GM12891 (cell line): ENCODE data around the gene FAM174C.

Source experiments
- DNase-seq: peaks from one replicate; pipeline ENCODE4 v3.0.0; 2011; ENCODE audit warnings: low spot score; ENCODE audit not compliant: insufficient read length
- FAIRE-seq: peaks from 2 replicates; lab custom pipeline; 2011; peaks lifted over from hg19 to GRCh38; lab: Jason Lieb, UNC
- PAX5 ChIP-seq: IDR thresholded peaks from 2 replicates; pipeline ENCODE4 v1.6.1; 2011; ENCODE audit warnings: low read length, moderate library complexity, mild to moderate bottlenecking; ENCODE audit not compliant: insufficient read depth, severe bottlenecking
- POLR2A ChIP-seq: IDR thresholded peaks from 2 replicates; pipeline ENCODE4 v1.6.1; 2011; ENCODE audit warnings: low read depth, low read length, control low read depth
- POLR2AphosphoS5 ChIP-seq: IDR thresholded peaks from 2 replicates; pipeline ENCODE4 v1.6.1; 2011; ENCODE audit warnings: low read depth, low read length, control low read depth
- POU2F2 ChIP-seq: IDR thresholded peaks from 2 replicates; pipeline ENCODE4 v1.6.1; 2011; ENCODE audit warnings: low read depth, mild to moderate bottlenecking, control low read depth, low read length, moderate library complexity
- SPI1 ChIP-seq: IDR thresholded peaks from 2 replicates; pipeline ENCODE4 v1.6.1; 2011; ENCODE audit warnings: low read depth, low read length, control low read depth
- TAF1 ChIP-seq: IDR thresholded peaks from 2 replicates; pipeline ENCODE4 v1.6.1; 2011; ENCODE audit warnings: low read depth, low read length, control low read depth

The FAM174C gene

GRCh38 chr19:1261798-1262622, 13.3 kb upstream of the FAM174C start:
- FAIRE-seq (peak; percentile 57), DNase-seq (no peak)
- TF ChIP-seq PAX5, result no peak
- no peak for TF ChIP-seq TAF1
- no peak for TF ChIP-seq POLR2A
- no peak for TF ChIP-seq POLR2AphosphoS5
- TF ChIP-seq SPI1, result no peak
- TF ChIP-seq POU2F2, result no peak

GRCh38 chr19:1262623-1263123, 12.7 kb upstream of the FAM174C start:
- TF ChIP-seq TAF1 (no peak), SPI1 (no peak), POLR2AphosphoS5 (no peak), PAX5 (no peak), POU2F2 (no peak), POLR2A (no peak)
- FAIRE-seq, result no peak
- no peak for DNase-seq

GRCh38 chr19:1263188-1263587, 12.1 kb upstream of the FAM174C start:
- no peak for DNase-seq
- FAIRE-seq, result peak; percentile 5
- TF ChIP-seq POLR2A (no peak), PAX5 (peak; percentile 68), SPI1 (no peak)

- DNase-seq (no peak), FAIRE-seq (peak; percentile 92)
- TF ChIP-seq POLR2AphosphoS5 (no peak), PAX5 (peak; percentile 70), SPI1 (peak; percentile 30; the same call in 1 of the 2 replicates), POLR2A (no peak), POU2F2 (no peak), TAF1 (no peak)
Measured at GRCh38 chr19:1264801-1265614, 10.3 kb upstream of the FAM174C start.

GRCh38 chr19:1265615-1266128, 9.7 kb upstream of the FAM174C start:
- FAIRE-seq (no peak), DNase-seq (no peak)

GRCh38 chr19:1266129-1266915, 9.0 kb upstream of the FAM174C start:
- peak; percentile 81 for DNase-seq
- TF ChIP-seq POLR2A (no peak), PAX5 (no peak), SPI1 (no peak), POU2F2 (no peak), POLR2AphosphoS5 (no peak), TAF1 (no peak)
- FAIRE-seq, result peak; percentile 93

More at GRCh38 chr19:1265615-1266128, 9.7 kb upstream of the FAM174C start:
- TF ChIP-seq SPI1 (no peak), POLR2A (no peak), POLR2AphosphoS5 (no peak), POU2F2 (no peak), TAF1 (no peak), PAX5 (no peak)

- FAIRE-seq (no peak), DNase-seq (no peak)
- no peak for TF ChIP-seq POLR2AphosphoS5
- no peak for TF ChIP-seq POU2F2
- peak; percentile 38 for TF ChIP-seq PAX5
- TF ChIP-seq TAF1, result no peak
- TF ChIP-seq SPI1, result no peak
Measured at GRCh38 chr19:1266916-1267476, 8.3 kb upstream of the FAM174C start.

GRCh38 chr19:1267477-1268225, 7.7 kb upstream of the FAM174C start:
- DNase-seq (no peak), FAIRE-seq (no peak)

GRCh38 chr19:1268226-1269064, 6.9 kb upstream of the FAM174C start:
- DNase-seq (no peak), FAIRE-seq (no peak)
- TF ChIP-seq SPI1 (no peak), POLR2AphosphoS5 (no peak), POU2F2 (no peak), TAF1 (no peak), POLR2A (no peak), PAX5 (no peak)

More at GRCh38 chr19:1267477-1268225, 7.7 kb upstream of the FAM174C start:
- TF ChIP-seq POLR2A, result no peak
- no peak for TF ChIP-seq PAX5
- TF ChIP-seq POU2F2, result no peak
- TF ChIP-seq SPI1, result no peak
- TF ChIP-seq TAF1, result no peak
- no peak for TF ChIP-seq POLR2AphosphoS5
